Measurements from ENCODE around the gene SLC25A24. TPM values are rescaled to one million over a fixed set of nuclear protein-coding genes. Genes with fewer than 3 reads are reported as not detected.

Gene SLC25A24
- total and polyA plus RNA-seq, 4 donors: 1.3 to 8.6 (median 3.0) TPM

- H3K9ac ChIP-seq (ENCODE audit: low read depth in 1 of 2, low read length in 2 of 2): no peak overlapping the region
- no peak overlapping the region for H3K27ac ChIP-seq (ENCODE audit: low read depth in 1 of 2, low read length in 2 of 2)
- no peak for DNase-seq (ENCODE audit: low spot score)
- no peaks in the 10 kb centered on the region for H3K36me3 ChIP-seq (ENCODE audit: control insufficient read depth in 4 of 4, insufficient read depth in 3 of 4, low read depth in 1 of 4, low read length in 3 of 4)
- 84% methylated on average over 6 of the region's 6 CpGs for WGBS
- H3K4me1 ChIP-seq (ENCODE audit: control insufficient read depth in 4 of 4, insufficient read depth in 4 of 4, low read length in 3 of 4): no peaks in the 10 kb centered on the region
- no peak for TF ChIP-seq YY1 (IDR thresholded peaks at IDR 0.05)
- TF ChIP-seq RXRA (IDR thresholded peaks at IDR 0.05): no peak
- TF ChIP-seq ATF3 (IDR thresholded peaks at IDR 0.05): no peak
- no peak for TF ChIP-seq GABPA (IDR thresholded peaks at IDR 0.05 in 1 of 2, conservative IDR thresholded peaks at IDR 0.05 in 1 of 2)
- no peak for TF ChIP-seq RAD21 (IDR thresholded peaks at IDR 0.05)
- TF ChIP-seq HNF4A (conservative IDR thresholded peaks at IDR 0.05): no peak
- no peak for TF ChIP-seq EGR1 (IDR thresholded peaks at IDR 0.05; ENCODE audit: low read depth in 2 of 2)
- no peak for TF ChIP-seq CTCF (IDR thresholded peaks at IDR 0.05; ENCODE audit: low read depth, low read length, missing input control)
- no peak for TF ChIP-seq REST (IDR thresholded peaks at IDR 0.05)
- no peak for TF ChIP-seq TAF1 (conservative IDR thresholded peaks at IDR 0.05)
- no peak for TF ChIP-seq NR2F2 (IDR thresholded peaks at IDR 0.05)
- no peak overlapping the region for H3K4me3 ChIP-seq (ENCODE audit: low read depth in 1 of 3, low read length in 3 of 3)
- H3K27me3 ChIP-seq (ENCODE audit: control insufficient read depth in 4 of 4, insufficient read depth in 4 of 4, low read length in 3 of 4): no peaks in the 10 kb centered on the region
- H3K9me3 ChIP-seq (ENCODE audit: control insufficient read depth in 4 of 4, low read length in 3 of 4): no peaks in the 10 kb centered on the region
Measured at GRCh38 chr1:108120163-108120562, 80.0 kb downstream of the SLC25A24 start.

GRCh38 chr1:108119500-108119899 is 80.6 kb downstream of the SLC25A24 start:
- Histone ChIP-seq H3K27ac (ENCODE audit: low read depth in 1 of 2, low read length in 2 of 2) (no peak overlapping the region), H3K9ac (ENCODE audit: low read depth in 1 of 2, low read length in 2 of 2) (no peak overlapping the region), H3K4me1 (ENCODE audit: control insufficient read depth in 4 of 4, insufficient read depth in 4 of 4, low read length in 3 of 4) (no peaks in the 10 kb centered on the region), H3K9me3 (ENCODE audit: control insufficient read depth in 4 of 4, low read length in 3 of 4) (no peaks in the 10 kb centered on the region), H3K27me3 (ENCODE audit: control insufficient read depth in 4 of 4, insufficient read depth in 4 of 4, low read length in 3 of 4) (no peaks in the 10 kb centered on the region), H3K4me3 (ENCODE audit: low read depth in 1 of 3, low read length in 3 of 3) (no peak overlapping the region), H3K36me3 (ENCODE audit: control insufficient read depth in 4 of 4, insufficient read depth in 3 of 4, low read depth in 1 of 4, low read length in 3 of 4) (no peaks in the 10 kb centered on the region)
- WGBS: 62% methylated on average over 5 of the region's 5 CpGs
- TF ChIP-seq EGR1 (IDR thresholded peaks at IDR 0.05; ENCODE audit: low read depth in 2 of 2) (no peak), RAD21 (IDR thresholded peaks at IDR 0.05) (no peak), TAF1 (conservative IDR thresholded peaks at IDR 0.05) (no peak), CTCF (IDR thresholded peaks at IDR 0.05; ENCODE audit: low read depth, low read length, missing input control) (no peak), FOXA2 (IDR thresholded peaks at IDR 0.05) (no peak), SP1 (IDR thresholded peaks at IDR 0.05) (no peak), MAX (IDR thresholded peaks at IDR 0.05) (no peak), JUND (IDR thresholded peaks at IDR 0.05) (no peak), FOXA1 (IDR thresholded peaks at IDR 0.05) (no peak), YY1 (IDR thresholded peaks at IDR 0.05) (no peak), ZBTB33 (IDR thresholded peaks at IDR 0.05) (no peak)
- no peak for DNase-seq (ENCODE audit: low spot score)

Measured in liver (tissue), 9 donors.